SU-DHL-6 (cell line): Measurements from ENCODE around the gene FRA10AC1.

ENCODE experiments used
- H2AFZ ChIP-seq: fragments of 200-600 bp; sonication (generic); 2 replicates; pipeline ENCODE4 v1.6.1; 2014; ENCODE audit warnings: low read depth, mild to moderate bottlenecking, moderate library complexity, mixed read lengths, antibody characterized with exemption, low read length; ENCODE audit not compliant: severe bottlenecking
- H3F3A ChIP-seq: fragments of 200-600 bp; shearing (Covaris generic); 2 replicates; pipeline ENCODE4 v1.6.0; 2016; ENCODE audit warnings: antibody characterized with exemption, mild to moderate bottlenecking; ENCODE audit not compliant: insufficient read depth
- H3K27ac ChIP-seq: fragments of 200-600 bp; sonication (generic); 2 replicates; pipeline ENCODE4 v1.5.1; 2016; ENCODE audit warnings: low read depth, mild to moderate bottlenecking, low read length, moderate library complexity, mixed read lengths
- H3K27me3 ChIP-seq: fragments of 200-600 bp; sonication (generic), shearing (Covaris generic); 2 replicates; pipeline ENCODE4 v1.6.0; 2014; ENCODE audit warnings: mild to moderate bottlenecking, low read length
- H3K36me3 ChIP-seq: fragments of 200-600 bp; sonication (generic); 2 replicates; pipeline ENCODE4 v1.6.1; 2014; ENCODE audit warnings: mild to moderate bottlenecking, low read length, mixed read lengths
- H3K4me2 ChIP-seq: fragments of 300-600, 200-600 bp; shearing (Covaris generic), sonication (generic); 2 replicates; pipeline ENCODE4 v1.6.0; 2014; ENCODE audit warnings: low read length, low read depth, mild to moderate bottlenecking; ENCODE audit not compliant: poor library complexity, severe bottlenecking
- H3K4me3 ChIP-seq: fragments of 200-600 bp; sonication (generic); 2 replicates; pipeline ENCODE4 v1.5.1; 2014; ENCODE audit warnings: antibody characterized with exemption, low read length, mild to moderate bottlenecking, mixed read lengths; ENCODE audit not compliant: insufficient read depth, poor library complexity, severe bottlenecking
- H3K79me2 ChIP-seq: fragments of 200-600 bp; sonication (generic); 2 replicates; pipeline ENCODE4 v1.6.1; 2014; ENCODE audit warnings: mild to moderate bottlenecking, low read length, moderate library complexity; ENCODE audit not compliant: insufficient read depth
- H3K9ac ChIP-seq: fragments of 200-600 bp; sonication (generic); 2 replicates; pipeline ENCODE4 v1.7.0; 2014; ENCODE audit warnings: mild to moderate bottlenecking, low read length
- H3K9me2 ChIP-seq: fragments of 200-600 bp; sonication (generic); replicated peaks from 2 replicates; pipeline ENCODE4 v1.6.1; 2014; ENCODE audit warnings: low read length; ENCODE audit not compliant: insufficient read depth
- H3K9me3 ChIP-seq: fragments of 200-600 bp; sonication (generic); 2 replicates; pipeline ENCODE4 v1.6.1; 2014; ENCODE audit warnings: low read length, mixed read lengths; ENCODE audit not compliant: insufficient read depth
- H4K20me1 ChIP-seq: fragments of 200-600 bp; sonication (generic); 2 replicates; pipeline ENCODE4 v1.6.1; 2014; ENCODE audit warnings: low read depth, mild to moderate bottlenecking, antibody characterized with exemption, low read length, moderate library complexity, mixed read lengths
- EZH2phosphoT487 ChIP-seq: fragments of 200-600 bp; sonication (generic), shearing (Covaris generic); conservative IDR thresholded peaks from 2 replicates; pipeline ENCODE4 v1.6.1; 2018; ENCODE audit warnings: mild to moderate bottlenecking, antibody characterized with exemption, low read length, moderate library complexity, mixed read lengths
- TF ChIP-seq, protein P1 (sequence below): fragments of 200-600 bp; sonication (generic); IDR thresholded peaks from one replicate; pipeline ENCODE4 v1.5.1; 2017; ENCODE audit warnings: antibody characterized with exemption, mild to moderate bottlenecking, low read length, moderate library complexity; ENCODE audit not compliant: insufficient read depth, poor library complexity, severe bottlenecking

The FRA10AC1 gene

DNA sequence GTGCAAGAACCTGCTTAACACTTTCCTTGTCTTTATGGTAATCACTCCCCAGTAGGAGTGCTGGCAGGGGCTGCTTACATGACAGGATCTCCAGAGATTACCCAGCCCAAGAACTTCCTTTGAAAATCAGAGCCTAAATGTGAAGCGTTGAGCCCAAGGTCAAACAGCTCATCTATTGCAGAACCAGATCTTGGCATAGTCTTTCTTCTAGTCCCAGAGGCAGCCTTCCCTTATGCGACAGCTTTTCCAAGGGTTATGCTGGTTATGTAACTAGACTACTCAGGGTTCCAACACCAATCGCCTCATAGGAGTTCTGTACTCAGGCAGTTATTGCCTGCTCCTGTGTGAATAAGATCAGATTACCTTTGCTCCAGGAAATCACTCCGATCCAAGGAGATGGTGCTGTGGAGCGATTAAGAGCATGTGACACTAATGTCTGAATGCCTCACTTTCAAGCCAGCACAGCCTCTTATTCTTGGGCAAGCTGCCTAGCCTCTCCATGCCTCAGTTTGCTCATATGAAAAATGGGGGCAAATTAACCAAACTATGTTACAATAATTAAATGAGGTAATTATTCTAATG, 46.9 kb upstream of the FRA10AC1 start:
- no peak overlapping the region for H3K9ac ChIP-seq
- H3K4me3 ChIP-seq: no peak overlapping the region
- H3K9me2 ChIP-seq: no peaks in the 10 kb centered on the region
- no peak overlapping the region for H2AFZ ChIP-seq
- TF ChIP-seq EZH2phosphoT487: no peak
- TF ChIP-seq, protein P1, sequence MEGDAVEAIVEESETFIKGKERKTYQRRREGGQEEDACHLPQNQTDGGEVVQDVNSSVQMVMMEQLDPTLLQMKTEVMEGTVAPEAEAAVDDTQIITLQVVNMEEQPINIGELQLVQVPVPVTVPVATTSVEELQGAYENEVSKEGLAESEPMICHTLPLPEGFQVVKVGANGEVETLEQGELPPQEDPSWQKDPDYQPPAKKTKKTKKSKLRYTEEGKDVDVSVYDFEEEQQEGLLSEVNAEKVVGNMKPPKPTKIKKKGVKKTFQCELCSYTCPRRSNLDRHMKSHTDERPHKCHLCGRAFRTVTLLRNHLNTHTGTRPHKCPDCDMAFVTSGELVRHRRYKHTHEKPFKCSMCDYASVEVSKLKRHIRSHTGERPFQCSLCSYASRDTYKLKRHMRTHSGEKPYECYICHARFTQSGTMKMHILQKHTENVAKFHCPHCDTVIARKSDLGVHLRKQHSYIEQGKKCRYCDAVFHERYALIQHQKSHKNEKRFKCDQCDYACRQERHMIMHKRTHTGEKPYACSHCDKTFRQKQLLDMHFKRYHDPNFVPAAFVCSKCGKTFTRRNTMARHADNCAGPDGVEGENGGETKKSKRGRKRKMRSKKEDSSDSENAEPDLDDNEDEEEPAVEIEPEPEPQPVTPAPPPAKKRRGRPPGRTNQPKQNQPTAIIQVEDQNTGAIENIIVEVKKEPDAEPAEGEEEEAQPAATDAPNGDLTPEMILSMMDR: no peak
- no peaks in the 10 kb centered on the region for H3K9me3 ChIP-seq
- no peak overlapping the region for H3K27ac ChIP-seq
- H3K79me2 ChIP-seq: no peaks in the 10 kb centered on the region
- no peaks in the 10 kb centered on the region for H3F3A ChIP-seq
- H3K4me2 ChIP-seq: no peak overlapping the region
- H3K27me3 ChIP-seq: no peaks in the 10 kb centered on the region
- H3K36me3 ChIP-seq: no peaks in the 10 kb centered on the region
- no peaks in the 10 kb centered on the region for H4K20me1 ChIP-seq

DNA sequence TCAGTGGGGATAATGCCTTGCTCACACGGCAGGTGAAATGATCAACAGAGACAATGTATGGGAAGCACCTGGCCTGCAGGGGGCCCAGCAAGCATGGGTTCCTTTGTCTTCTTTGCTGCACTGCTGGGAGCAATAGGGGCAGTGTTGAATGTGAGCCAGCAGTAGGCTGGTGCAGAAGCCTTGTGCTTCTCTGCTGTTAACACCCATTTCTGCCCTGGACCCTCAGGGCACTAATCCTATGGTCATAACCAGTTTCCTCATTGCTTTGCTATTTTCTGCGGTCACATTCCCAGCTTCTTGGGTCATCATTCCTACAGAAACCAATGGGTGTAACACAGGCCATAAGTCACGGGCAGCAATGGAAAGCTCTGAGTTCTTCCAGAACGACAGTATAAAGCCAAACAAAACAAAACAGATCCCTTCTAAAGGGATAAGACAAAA, 44.5 kb upstream of the FRA10AC1 start:
- Histone ChIP-seq H4K20me1 (no peaks in the 10 kb centered on the region), H3K9me2 (no peaks in the 10 kb centered on the region), H3F3A (no peaks in the 10 kb centered on the region), H3K36me3 (no peaks in the 10 kb centered on the region), H3K4me3 (no peak overlapping the region), H3K9ac (no peak overlapping the region), H3K27me3 (no peaks in the 10 kb centered on the region), H3K4me2 (no peak overlapping the region), H3K9me3 (no peaks in the 10 kb centered on the region), H2AFZ (no peak overlapping the region), H3K27ac (no peak overlapping the region), H3K79me2 (no peaks in the 10 kb centered on the region)
- no peak for TF ChIP-seq EZH2phosphoT487
- TF ChIP-seq, protein P1: no peak

DNA sequence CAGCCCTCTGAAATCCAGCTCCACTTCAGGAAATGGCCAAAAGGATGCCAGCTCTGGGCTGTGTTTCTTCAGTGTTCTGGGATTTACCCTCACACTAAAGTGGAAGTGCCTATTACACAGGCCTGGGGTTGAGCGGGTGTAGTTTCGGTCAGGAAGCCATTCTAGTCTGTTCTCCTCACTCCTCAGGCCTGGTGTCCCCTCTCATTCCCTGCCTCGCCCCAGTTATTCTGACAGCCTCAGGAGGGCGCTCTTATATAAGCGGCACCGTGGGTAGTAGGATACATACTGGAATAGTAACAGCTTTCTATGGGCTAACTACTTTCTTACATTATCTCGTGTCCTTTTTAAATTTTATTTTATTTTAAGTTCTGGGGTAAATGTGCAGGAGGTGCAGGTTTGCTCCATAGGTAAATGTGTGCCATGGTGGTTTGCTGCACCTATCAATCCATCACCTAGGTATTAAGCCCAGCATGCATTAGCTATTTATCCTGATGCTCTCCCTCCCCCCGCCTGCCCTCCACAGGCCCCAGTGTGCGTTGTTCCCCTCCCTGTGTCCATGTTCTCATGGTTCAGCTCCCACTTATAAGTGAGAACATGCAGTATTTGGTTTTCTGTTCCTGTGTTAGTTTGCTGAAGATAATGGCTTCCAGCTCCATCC, 43.1 kb upstream of the FRA10AC1 start:
- no peak for TF ChIP-seq EZH2phosphoT487
- TF ChIP-seq, protein P1: no peak
- Histone ChIP-seq H3K4me3 (no peak overlapping the region), H3K9ac (no peak overlapping the region), H3K36me3 (no peaks in the 10 kb centered on the region), H3K9me2 (no peaks in the 10 kb centered on the region), H3K27me3 (no peaks in the 10 kb centered on the region), H3K79me2 (no peaks in the 10 kb centered on the region), H3K9me3 (no peaks in the 10 kb centered on the region), H4K20me1 (no peaks in the 10 kb centered on the region), H3K4me2 (no peak overlapping the region), H2AFZ (no peak overlapping the region), H3K27ac (no peak overlapping the region), H3F3A (no peaks in the 10 kb centered on the region)
